DMS153 treated with DMSO at 0.1 percent for 48 hours (cell line): ENCODE results near the gene MRPL32.
A peak's percentile ranks its signal among the peaks of the same experiment; 100 is the strongest.

Source experiments
- DNase-seq: peaks from one replicate; lab custom pipeline; 2025; ENCODE audit not compliant: unreplicated experiment; lab: John Stamatoyannopoulos, UW

Gene MRPL32

DNA sequence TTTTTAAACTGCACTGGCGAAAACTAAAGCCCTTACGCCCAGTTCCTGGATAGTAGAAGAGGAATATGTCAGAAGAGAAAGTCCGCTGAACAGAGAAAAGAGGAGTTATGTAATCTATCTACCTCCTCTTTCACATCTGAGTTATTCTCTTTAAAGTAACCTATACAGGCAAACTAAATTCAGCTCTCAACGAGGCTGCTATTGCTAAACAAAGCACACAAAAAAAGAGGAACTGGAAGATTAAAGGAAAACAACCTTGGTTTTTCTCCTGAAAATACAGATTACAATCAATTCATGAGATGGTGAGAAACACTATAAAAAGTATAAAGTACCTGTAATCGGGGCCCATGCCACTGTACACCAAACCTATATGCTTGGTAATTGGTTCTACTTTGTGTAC lies 6.0 kb upstream of the MRPL32 start:
- DNase-seq: no peak

DNA sequence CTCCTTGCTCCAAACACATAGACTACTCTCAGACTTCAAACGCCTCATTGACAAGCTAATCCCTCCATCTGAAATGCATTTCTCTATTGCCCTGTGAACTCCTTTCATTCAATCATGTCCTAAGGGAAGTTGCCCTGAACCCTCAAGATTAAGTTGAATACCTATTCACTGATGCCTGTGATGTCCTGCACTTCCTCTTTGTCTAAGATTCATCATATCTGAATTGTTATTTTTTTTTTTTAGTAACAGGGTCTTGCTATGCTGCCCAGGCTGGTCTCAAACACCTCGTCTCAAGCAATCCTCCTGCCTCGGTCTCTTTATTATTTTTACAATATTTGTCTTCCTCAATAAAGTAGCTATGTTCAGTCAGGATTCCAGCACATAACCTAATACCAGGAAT lies 3.4 kb upstream of the MRPL32 start:
- DNase-seq: no peak

DNA sequence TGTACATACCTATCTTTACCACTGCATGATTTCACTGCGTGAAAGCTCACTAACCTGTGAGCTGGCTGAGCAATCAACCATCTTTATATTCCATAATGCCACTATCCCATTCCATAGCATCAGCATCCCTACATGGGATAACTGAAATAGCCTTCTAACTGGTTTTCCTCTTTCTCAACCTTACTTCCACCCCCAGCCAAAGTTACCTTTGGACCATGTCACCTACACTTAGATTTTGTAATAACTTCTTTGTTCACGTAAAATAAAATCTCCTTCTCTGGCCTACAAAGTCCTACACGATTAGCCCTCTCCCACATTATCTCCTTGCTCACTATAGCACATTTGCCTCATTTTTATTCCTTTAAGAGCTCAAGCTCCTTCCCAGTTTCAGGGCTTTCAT lies 2.7 kb upstream of the MRPL32 start:
- no peak for DNase-seq

DNA sequence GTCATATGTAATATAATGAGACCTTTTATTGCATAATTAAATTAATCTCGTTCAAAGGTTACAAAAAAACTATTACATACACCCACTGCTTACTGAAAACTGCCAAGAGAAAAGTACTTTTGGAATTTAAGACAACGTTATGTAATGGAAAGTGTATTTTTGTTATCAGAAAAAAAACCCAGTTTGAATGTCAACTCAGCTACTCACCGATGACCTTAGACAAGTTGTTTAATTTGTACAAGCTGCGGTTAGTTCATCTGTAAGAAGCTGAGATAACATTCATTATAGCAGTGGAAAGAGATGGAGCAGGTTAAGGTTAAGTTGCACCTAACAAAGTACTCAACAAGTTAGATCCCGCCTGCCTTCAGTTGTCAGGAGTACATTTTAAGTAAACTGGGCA lies 1.3 kb upstream of the MRPL32 start:
- no peak for DNase-seq

DNA sequence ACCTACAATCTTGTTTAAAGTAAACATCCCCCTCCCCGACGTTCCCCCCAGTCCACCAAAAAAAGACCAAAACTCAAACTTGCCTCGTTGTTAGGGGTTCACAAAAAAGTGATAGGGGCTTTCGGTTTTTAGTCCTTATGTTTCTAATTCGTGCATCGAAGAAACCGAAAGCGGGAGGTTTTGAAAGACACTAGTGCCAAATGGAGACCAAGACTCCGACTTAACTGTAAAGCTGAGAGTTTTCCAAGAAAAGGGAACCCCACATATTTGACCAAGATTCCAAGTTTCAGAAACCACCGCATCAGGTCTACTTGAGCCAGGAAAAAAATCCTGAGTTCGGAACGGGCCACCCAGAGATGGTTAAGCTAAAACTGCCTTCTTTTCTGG lies 736 bp upstream of the MRPL32 start:
- DNase-seq: no peak

DNA sequence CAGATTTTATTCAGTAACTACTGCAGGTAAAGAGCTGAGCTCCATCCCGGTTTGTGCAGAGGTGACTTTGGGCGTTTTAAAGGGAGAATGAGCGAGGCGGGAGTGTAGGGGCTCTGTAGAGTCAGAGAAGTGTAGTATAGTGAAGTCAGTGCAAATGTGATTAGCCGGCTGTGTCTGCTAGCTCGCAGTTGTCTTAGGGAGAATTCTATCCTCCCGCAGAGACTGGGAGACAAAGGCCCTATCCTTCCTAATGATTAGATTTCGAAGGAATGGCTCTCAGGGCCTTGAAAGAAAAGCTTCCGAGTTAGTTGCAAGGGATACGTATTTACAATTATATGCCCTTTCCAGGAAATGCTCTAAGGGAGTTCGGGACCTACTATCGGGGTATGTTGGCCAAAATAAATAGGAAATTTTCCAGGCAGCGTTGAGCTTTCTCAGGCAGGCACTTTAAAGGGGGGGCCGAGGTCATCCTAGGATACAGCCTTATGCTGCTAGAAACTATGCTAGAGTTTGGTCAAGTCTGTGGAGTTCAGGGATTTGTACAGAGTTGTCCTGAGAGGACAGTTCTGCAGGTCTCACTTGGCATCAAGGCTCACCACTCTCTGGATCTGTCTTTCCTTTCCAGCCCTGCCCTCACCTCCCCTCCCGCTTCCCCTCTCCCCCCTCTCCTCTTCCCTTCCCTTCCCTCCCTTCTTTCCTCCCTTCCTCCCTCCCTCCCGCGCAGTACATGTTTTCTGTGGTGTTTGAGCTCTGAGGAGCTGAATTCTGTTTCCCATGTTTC lies 825 bp downstream of the MRPL32 start:
- DNase-seq: no peak

DNA sequence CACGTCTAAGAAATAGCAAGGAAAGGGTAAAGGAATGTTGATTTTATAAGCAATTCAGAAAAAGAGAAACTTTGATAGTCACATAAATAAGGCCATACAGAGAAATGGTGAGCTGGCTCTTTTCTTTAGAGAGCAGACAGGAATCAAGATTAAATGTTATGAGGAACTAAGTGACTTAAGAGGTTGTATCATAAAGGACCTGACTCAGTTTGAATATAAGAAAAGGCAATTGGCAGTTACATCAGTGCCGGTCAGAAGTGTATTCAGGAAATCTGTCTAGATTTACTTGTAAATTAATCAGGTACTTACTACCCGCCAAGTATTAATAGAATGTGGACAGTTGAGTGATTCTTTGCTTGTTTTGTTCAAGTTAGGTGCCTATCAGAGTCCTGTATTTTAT lies 2.1 kb downstream of the MRPL32 start:
- no peak for DNase-seq

DNA sequence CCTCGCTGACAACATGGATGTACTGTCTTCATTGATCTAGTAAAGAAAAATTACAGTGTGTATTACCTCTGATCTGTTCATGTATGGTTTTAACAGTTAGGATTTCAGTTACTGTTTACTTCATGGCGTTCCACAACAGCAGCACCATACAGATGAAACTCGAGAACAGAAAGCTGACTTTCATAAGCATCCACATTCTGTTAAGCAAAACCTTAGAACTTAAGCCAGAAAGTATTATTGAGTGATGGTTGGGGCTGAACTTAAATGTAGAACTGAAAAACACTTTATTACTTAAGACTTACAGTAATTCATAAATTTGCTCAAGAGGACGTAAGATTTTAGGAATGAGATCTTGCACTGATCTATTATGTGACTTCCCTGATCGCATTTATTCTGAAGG lies 3.7 kb downstream of the MRPL32 start:
- DNase-seq: no peak

DNA sequence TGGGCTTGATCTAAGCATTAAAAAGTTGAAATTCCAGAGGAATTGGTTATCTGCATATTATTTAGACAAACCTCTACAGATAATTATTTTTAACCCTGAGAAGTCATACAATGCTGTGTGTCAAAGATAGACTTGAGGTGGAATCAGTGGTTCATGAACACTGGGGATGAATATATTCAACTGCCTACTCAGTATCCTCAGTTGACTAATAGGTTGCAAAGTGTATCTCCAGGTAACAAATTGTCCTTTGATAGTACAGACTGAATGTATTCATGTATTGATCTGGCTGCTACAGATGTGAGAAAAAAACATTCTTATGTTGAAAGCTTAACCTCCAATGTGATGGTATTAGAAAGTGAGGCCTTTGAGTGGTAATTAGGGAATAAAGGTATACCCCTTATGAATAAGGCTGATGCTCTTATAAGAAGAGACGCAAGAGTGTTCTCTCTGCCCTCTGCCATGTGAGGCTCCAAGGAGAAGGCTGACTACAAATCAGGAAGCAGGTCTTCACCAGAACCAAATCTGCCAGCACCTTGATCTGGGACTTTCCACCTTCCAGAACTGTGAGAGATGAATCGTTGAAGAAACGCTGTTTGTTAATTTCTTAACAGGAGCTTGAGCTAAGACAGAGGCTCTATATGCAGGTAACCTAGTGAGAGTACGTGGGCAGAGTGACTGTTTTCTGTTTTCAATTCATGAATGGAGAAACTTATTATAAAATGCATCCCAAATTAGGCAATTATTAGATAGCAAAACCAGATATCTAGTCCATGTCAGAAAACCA lies 7.5 kb downstream of the MRPL32 start:
- no peak for DNase-seq

DNA sequence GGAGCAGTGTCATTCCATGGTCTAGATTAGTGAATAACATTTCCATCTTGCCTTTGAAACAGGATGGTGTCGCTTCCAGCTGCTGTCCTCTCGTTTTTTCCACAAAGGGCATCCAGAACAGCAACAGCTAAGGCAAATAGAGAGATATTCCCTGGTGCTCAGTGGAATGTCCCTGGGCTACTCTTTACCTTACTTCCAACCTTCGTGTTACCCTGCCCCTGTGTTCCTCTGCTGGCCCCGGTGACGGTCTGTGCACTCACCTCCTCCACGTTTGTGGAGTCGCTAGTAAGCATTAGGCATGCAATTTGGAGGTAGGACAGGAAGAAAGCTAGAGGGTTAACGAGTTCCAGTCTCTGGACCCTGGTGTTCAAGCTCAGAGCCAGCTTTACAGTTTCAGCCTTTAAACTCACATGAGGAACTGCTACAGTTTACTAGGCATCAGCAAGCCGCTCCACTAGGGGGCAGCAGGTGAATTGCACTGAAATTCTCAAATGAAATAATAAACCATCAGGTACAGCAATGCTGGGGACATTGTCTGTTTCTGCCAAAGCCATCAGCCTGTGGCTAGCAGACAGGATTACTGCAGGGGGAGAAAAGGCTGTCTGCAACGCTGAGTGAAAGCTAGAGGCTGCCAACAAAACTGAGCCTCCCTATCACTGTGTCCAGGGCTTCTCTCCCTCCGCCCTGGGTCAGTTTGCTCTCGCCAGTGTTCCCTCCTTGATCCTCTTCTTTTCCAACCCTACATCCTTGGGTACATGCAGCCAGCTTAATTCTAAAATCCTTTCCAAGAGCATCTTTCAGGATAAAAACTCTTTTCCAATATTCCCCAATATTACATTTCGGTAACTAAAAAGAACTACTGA lies 9.0 kb downstream of the MRPL32 start:
- peak; percentile 71 for DNase-seq

DNA sequence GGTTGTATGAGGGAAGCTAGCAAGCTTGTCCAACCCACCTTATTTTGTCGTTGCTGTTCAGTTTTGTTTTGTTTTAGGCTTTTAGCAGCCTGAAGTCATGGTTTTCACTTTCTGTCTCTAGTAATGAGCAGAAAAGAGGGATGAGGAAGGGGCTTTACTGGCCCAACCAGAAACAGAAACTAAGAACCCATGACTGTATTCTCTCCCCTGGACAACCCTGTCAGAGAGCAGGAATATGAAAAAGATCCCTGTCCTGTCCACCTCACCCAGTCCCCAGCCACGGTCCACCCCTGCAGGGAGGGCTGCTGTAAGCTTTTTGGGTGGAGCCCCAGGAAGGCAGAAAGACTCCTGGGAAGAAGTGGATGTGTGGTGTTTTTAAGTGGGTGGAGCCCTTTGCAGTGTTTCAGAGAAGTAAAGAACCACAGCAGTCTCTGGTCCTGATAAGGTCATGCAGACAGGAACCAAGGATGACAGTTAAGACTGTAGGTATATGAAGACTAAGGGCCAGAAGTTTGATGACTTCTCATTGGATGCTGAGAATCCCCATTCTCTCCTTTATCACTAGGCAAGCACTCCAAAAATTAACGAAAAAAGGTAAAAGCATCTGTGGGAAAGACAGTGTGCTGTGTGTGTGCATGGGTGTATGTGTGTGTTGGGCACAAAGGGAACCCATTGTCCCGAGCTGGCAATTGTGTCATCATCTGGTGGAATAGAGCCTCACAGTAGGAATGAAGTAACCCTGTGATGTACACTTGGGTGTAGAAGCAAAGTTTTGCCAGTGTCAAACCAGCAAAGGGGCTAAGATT lies 13.8 kb downstream of the MRPL32 start:
- DNase-seq: no peak

DNA sequence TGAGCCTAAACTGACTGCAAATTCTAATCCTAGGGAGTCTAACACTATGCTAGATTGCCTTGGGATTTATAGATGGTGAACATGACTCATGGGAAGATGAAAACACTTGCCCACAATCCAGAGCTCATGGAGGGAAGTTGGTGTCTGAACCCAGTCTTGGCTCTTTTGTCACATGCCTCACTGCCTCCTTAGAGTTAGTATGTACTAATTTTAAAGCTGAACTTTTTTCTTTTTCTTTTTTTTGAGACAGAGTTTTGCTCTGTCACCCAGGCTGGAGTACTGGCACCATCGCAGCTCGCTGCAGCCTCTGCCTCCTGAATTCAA lies 14.4 kb downstream of the MRPL32 start:
- no peak for DNase-seq

DNA sequence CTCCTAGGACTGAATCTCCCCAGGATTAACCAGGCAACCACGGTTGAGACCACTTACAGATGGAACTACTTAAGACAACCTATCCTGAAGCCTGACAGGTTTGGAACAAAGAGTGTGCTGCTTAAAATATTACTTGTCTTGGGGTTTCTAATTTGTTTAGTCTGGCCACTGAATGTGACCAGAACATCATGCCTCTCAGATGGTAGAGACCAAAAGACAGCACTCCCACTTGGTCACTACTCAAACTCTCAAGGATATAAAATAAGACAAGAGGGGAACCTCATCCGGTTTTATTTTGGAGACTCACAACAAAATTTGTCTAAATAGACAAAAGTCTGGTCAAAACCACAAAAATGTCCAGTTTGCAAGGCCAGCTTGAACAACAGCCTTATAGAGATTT lies 15.3 kb downstream of the MRPL32 start:
- no peak for DNase-seq

DNA sequence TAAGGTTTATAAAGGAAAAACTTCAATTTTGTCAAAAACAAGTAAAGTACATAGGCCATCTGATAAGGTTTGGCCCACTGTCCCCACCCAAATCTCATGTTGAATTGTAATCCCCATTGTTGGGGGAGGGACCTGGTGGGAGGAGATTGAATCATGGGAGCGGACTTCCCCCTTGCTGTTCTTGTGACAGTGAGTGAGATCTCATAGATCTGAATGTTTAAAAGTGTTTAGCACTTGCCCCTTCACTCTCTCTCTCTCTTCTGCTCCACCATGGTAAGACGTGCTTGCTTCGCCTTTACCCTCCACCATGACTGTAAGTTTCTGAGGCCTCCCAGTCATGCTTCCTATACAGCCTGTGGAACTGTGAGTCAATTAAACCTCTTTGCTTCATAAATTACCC lies 18.2 kb downstream of the MRPL32 start:
- no peak for DNase-seq

DNA sequence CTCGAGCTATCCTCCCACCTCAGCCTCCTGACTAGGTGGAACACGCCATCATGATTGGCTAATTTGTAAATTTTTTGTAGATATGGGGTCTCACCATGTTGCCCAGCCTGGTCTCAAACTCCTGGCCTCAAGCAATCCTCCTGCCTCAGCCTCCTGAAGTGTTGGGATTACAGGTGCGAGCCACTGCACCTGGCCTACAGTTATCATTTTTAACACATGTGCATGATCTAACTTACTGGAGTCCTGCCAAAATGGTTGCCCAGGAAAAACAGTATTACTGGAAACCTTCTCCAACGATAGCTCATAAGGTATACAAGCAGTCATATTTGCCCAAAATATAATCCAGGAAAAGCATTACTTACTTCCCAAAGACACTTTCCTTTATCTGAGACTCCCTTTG lies 20.2 kb downstream of the MRPL32 start:
- no peak for DNase-seq

DNA sequence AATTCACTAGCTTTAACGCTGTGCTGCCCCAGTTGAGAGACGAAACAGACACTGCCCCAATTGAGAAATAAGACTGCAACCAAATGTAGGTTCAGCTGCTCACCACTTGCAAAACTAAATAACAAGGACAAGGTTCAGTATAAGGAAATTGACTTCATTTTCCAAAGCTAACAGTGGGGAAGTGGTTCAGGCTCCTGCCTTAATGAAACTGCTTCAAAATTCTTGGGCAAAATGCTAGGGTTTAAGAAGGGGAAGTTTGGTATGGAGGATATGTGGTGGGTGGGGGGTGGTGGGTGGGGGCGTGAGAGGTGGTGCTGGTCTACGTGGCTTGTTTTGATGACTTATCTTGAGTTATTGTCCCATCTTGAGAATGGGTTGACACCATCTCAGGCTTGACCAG lies 21.8 kb downstream of the MRPL32 start:
- no peak for DNase-seq

DNA sequence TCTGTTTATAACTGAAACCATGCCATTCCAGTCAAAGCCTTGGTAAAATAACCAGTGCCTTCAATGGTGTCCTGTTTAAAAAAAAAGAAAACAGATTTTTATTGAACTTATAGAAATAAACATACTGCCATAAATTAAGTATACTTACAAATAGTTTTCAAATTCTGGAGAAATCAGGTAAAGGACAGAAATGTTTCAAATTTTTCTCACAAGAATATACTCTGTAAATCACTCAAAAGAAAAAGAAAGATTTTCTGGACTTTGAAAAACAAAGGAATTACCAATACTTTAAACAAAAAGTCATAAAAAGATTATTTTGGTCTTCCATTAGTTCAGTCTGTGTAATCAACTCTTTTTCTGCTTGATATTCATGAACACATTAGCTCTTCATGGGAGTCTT lies 23.9 kb downstream of the MRPL32 start:
- DNase-seq: no peak

DNA sequence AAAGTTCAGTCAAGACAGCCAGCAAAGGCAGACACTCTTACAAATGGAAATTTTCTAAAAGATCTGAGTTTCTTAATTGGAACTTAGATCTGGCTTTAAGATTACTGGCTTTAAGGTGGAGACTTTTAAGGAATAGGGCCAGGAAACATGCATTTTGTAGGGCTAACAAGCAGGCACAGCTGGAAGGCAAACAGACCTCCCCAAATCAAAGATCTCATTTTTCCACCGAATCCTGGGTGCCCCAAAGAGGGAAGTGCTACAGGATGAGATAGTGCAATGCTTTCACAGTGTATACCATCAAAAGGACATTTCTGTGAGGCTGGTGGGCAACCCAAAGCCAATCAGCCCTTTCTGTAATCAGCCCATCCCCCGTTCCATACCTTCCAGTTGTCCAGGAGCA lies 27.4 kb downstream of the MRPL32 start:
- DNase-seq: no peak

DNA sequence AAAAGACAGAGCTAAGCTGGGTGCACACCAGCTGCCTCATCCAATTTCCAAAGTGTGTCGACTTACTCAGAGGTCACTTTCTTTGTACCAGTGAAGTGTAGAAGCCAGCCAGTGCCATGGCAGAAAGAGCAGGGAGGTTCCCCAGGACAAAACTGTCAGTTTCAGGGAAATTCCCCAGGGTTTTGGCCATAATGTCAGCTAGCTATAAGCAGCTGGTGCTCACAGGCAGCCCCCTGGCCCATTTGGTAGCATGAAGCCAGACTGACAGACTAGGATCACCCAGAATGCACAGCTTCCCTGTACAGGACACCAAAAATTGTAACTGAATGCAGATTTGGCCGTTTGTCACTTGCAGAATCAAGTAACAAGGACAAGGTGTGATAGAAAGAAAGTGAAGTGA lies 28.6 kb downstream of the MRPL32 start:
- no peak for DNase-seq

DNA sequence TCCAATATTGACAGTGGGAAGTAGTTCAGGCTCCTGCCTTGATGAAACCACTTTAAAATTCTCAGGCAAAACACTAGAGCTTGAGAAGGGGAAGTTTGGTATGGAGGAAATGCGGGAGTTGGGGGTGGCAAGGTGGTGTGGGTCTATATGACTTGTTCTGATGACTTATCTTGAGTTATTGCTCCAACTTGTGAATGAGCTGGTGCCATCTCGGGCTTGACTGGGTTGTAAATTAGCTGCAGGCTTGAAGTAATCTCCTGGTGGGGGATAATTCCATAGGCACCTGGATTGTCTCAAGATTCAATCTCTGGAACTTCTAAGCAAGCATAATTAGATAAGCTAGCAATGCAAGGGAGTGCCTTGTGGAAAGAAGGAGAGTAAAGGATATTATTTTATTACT lies 29.0 kb downstream of the MRPL32 start:
- no peak for DNase-seq

DNA sequence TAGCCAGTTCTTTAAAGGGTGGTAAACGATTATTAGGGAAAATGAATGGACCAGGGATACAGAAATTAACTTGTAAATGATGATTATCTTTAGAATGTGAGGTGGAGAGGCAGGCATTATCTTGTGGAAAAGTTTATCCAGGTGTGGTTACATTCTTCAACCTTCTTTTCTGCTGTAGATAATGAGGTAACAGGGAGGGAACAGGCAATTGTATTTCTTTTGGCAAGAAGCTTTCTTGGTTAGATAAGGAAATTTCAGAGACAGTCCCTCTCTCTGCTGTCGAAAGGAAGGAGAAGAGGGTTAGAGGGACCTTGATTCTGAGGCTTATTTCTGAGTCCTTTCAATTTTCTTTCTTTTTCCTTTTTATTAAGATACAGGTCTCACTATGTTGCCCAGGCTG lies 32.1 kb downstream of the MRPL32 start:
- DNase-seq: no peak
